GM12891 (cell line): ENCODE measurements around the gene FTO.

ENCODE experiments used
- POLR2A ChIP-seq: IDR thresholded peaks from 2 replicates; pipeline ENCODE4 v1.6.1; 2011; ENCODE audit warnings: low read depth, low read length, control low read depth
- POLR2AphosphoS5 ChIP-seq: IDR thresholded peaks from 2 replicates; pipeline ENCODE4 v1.6.1; 2011; ENCODE audit warnings: low read depth, low read length, control low read depth
- POU2F2 ChIP-seq: IDR thresholded peaks from 2 replicates; pipeline ENCODE4 v1.6.1; 2011; ENCODE audit warnings: low read depth, mild to moderate bottlenecking, control low read depth, low read length, moderate library complexity
- TAF1 ChIP-seq: IDR thresholded peaks from 2 replicates; pipeline ENCODE4 v1.6.1; 2011; ENCODE audit warnings: low read depth, low read length, control low read depth

- TF ChIP-seq POLR2A (no peak), TAF1 (no peak), POLR2AphosphoS5 (no peak), POU2F2 (no peak)
Measured at GRCh38 chr16:54165912-54166865, 462.2 kb downstream of the FTO start.
